Epithelial cell of prostate (primary cell): ENCODE data around the gene CEACAM20.
"Not testable (repeated sequence)": the region's sequence is repeated elsewhere in the genome, so short reads cannot be mapped to it uniquely, and the experiment has no call there.

Experiments used
- DNase-seq: peaks from one replicate; pipeline ENCODE4 v3.0.0-alpha.2; 2011; ENCODE audit warnings: low read depth, low spot score
- H3K27ac ChIP-seq: fragments of 450-650 bp; 2 replicates; pipeline ENCODE4 v1.5.1; 2017; ENCODE audit warnings: mild to moderate bottlenecking

The CEACAM20 gene

DNA sequence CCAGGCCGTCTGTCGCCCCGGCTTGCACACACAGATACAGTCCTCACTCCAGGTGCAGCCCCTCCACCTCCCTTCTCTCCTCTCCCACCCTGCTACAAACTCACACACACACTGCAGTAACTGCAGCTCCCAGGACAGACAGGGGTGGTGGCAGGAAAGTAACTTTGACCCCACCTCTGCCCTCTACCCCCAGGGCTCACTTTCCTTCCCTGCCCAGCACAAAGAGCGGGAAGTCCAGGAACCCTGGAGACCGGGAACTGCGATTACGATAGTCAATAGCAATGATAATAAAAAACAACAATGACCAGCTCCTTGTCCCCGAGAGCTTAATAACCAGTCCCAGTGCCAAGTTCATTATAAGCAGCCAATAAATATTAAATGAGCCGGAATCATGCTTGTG, at the start of gene CEACAM20:
Gene CEACAM20 (minus strand): TSS at position 140 of the 400 bp plus-strand sequence. CDS start 166 bp downstream, outside the sequence.
- H3K27ac ChIP-seq, result no peak within 1 kb of the TSS
- no peak for DNase-seq

DNA sequence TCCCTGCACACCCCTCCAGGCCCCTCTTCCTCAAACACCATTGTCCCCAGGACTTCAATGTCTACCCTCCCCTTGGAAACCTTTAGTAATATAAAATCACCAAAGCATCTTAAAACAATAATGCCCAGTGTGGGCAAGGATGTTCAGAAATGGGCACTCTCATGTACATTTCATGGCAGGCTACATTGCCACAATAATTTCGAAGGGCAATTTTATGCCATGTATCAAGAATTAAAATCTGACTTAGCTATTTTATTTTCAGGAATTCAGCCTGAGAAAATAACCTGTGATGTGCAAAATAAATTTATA, 48.0 kb upstream of the CEACAM20 start:
- no peak overlapping the region for H3K27ac ChIP-seq

DNA sequence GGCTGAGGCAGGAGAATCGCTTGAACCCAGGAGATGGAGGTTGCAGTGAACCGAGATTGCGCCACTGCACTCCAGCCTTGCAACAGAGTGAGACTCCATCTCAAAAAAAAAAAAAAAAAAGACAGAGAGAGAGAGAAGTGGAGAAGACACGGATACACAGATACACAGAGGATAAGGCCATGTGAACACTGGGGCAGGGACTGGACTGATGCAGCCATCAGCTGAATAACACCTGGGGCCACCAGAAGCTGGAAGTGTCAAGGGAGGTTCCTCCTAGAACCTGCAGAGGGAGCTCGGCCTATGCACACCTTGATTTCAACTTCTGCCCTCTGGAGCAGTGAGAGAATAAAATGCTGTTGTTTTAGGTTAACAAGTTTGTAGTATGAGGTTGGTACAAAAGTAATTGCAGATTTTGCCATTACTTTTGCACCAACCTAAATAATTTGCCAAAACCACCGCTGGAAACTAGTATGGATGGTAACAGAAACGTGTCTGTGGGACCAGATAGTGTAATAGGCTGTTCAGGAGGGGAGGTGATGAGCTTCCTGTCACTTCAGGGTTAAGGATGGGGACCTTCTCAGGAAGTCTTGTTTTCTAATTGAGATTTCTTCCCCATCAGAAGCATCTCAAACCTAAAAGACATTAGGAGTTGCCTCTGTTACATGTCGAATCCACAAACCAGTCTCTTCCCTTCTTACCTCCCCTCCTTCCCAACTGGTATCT, 47.5 kb upstream of the CEACAM20 start:
- H3K27ac ChIP-seq, result no peak overlapping the region
- DNase-seq, result no peak

More for the DNA sequence above, 48.0 kb upstream of the CEACAM20 start:
- no peak for DNase-seq

DNA sequence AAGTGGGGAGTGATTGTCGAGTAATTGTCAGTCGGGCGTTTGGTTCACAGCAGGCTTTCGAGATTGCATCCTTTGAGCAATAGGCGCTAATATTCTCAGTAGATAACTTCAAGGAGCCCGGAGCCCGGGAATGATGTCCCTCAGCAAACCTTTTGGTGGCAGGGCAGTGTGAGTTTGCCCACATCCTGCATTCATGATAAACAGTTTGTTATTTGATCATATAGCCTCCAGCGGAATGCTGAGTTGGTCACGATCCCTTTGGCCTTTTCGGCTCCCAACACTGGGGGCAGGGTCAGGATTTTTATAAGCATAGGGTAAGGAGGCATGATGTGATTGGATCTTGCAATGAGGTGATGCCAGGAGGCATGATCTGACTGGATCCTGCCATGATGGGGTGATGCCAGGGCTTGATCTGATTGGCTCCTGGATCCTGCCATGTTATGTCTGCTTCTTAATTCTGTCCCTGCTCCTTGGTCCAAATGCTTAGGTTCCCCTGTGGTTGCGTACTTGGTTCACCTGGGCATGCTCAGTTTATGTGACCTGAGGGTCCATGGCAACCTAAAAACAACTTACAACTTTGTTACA, 45.7 kb upstream of the CEACAM20 start:
- no peak for DNase-seq
- no peak overlapping the region for H3K27ac ChIP-seq

DNA sequence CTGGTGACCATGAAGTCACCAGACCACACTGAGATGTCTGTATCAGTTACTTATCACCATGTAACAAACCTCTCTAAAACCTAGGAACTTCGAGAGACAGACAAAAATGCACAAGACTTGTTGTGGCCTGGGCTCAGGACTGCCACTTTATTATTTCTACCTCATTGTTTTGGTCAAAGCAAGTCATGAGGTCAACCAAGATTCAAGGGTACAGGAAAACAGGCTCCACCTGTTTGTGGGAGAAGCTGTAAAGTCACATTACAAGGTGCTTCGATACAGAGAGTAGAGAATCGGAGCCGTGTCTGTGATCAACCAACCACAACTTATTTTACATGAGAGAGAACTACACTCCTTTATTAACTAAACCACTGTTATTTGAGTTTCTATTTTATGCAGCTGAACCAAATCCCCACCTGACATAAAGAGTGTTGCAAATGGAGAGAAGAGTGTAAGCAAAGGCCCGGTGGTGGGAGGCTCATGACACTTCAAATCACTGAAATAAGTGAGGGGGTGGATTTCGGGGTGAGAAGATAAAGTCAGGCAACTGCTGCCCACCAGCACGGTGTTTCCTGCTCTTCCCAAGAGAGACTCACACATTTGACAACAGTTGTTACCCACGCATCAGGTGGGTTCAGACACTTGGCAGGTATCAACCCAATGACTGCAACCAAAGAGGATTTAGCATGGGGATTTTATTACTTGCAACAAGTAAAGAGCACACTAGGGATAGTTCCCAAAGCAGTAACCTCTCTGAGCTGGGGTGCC, 44.9 kb upstream of the CEACAM20 start:
- no peak overlapping the region for H3K27ac ChIP-seq
- DNase-seq, result no peak

DNA sequence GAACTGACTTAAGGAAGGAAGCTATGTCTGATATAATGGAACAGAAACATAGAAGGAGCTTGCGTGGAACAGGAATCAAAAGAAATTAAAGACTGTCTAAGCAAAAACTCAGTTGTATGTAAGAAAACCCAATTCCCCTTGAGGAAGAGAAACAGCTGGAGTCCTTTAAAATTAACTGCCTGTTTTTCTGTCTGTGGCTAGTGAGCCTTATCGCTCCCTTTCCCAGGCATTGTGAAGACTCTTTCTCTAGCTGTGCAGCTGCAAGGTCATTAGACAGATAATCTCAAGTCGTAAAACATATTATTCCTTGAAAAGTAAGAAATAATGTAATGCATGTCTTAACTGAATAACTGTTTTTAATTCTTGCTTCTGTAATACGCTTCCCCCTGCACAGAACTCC, 44.2 kb upstream of the CEACAM20 start:
- no peak for DNase-seq
- no peak overlapping the region for H3K27ac ChIP-seq

DNA sequence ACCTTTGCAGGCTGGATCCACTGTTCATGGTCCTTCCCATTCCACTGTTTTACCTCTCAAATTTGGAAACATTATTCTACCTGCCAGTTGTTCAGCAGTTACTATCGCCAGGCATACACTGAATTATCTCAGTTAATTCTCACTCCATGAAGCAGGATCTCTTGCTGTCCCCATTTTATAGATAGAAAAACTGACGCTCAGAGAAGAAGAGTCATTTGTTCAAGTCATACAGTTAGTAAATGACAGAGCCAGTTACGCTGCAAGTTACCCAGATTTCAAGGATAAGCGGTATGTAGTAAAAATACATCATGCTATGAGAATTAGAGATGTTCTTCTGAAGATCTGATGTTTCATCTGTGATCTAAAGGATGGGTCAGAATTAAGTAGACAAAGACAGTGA, 43.7 kb upstream of the CEACAM20 start:
- DNase-seq, result no peak

DNA sequence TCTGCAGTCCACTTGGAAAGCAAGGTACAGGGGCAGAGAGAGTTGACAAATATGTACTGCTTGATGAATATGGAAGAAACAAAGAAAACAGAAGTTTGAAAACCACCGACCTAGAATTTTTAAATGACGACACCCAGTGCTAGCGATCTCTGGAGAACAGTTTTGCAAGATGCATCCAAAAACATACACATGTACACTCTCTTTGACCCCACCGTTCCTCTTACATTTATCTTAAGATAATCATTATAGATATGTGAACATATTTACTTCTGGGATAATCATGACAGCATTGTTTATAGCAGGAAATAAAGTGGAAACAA, 43.1 kb upstream of the CEACAM20 start:
- no peak overlapping the region for H3K27ac ChIP-seq
- DNase-seq, result no peak

More for the DNA sequence above, 43.7 kb upstream of the CEACAM20 start:
- H3K27ac ChIP-seq, result no peak overlapping the region

DNA sequence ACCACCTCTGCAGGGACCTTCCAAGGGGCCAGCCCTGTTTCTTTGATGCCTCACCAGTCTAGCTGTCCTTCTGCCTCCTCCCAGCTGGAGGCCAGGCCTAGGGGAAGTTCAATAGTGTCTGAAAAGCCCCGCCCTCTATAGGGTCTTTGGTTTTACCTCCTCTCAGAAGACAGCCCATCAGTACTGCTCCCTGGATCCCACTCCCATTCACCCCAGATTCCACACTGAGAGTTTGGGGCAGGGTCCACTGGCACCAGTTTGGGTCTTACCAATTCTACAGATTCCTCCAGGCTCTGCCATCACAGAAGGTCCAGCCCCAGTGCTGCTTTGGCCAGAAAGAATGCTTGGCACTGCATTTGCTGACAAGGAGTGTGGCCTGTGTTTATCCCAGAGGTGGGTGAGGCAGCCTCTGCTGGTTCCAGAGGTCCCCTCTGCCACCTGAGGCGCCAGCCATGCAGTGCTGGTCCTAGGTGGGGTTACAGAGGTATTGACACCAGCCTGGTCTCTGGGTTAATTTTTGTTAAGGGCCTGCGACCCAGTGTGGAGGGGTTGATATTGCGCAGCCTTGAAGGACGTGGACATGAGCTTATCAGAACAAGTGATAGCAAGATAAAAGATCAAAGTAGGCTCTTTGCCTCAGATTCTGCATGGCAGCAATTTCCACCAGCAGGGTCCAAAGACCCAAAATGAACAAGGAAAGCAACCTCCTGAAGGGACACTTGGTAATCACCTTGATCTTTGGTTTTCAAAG, 42.5 kb upstream of the CEACAM20 start:
- no peak overlapping the region for H3K27ac ChIP-seq

DNA sequence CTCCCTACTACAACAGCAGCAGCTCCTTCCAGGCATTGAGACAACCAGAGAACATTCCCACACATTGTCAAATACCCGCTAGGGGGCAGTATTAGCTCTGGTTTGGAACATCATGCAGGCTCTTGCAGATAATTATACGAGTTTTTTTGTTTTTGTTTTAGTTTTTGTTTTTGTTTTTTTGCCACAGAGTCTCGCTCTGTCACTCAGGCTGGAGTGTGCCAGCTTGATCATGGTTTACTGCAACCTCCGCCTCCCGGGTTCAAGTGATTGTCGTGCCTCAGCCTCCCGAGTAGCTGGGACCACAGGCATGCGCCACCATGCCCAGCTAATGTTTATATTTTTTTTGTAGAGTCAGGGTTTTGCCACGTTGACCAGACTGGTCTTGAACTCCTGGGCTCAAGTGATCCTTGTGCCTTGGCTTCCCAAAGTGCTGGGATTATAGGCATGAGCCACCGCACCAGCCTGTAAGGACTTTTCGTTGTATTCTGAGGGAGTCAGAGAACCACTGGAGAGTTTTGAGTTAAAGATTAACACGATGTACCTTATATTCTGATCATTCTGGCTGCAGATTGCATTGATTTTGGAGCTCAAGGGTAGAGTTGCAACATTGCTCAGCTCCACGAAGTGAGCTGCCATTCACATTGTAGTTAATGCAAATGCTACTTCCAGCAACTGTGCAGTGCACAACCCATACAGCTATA, 41.7 kb upstream of the CEACAM20 start:
- no peak overlapping the region for H3K27ac ChIP-seq
- DNase-seq, result no peak

More for the DNA sequence above, 42.5 kb upstream of the CEACAM20 start:
- no peak for DNase-seq

DNA sequence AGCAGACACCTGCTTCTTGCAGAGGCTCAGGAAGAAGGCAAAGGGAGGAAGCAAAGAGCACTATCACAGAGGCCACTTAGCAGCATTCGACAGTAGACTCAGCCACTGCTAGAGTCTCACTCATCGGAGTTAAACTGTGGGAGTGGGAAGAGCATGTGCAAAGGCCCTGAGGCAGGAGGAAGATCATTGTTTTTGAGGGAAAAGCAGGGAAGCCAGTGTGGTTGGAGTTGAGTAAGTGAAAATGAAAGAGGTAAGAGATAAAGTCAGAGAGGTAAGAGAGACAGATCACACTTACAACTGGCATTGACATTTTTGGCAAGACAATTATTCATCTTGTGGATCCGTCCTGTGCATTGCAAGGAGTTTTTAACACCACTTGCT, 41.1 kb upstream of the CEACAM20 start:
- no peak overlapping the region for H3K27ac ChIP-seq
- DNase-seq, result no peak

DNA sequence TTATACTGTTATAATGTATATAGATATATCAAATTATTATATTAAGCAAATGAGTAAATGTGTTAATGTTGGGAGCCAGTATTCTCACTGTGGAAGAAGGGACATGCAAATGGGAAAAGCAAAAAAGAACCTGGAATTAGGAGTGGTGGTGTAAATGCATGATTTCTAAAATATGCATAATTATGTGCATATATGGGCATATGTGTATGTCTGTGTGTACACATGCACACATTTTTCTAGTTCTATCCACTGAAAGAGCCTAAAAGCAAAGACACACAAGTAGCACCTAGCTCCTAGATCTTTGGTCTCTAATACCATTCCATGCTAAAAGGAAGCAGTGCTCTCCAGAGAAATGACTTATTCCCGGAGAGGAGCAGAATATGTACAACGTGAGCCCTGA, 38.3 kb upstream of the CEACAM20 start:
- no peak overlapping the region for H3K27ac ChIP-seq
- no peak for DNase-seq

DNA sequence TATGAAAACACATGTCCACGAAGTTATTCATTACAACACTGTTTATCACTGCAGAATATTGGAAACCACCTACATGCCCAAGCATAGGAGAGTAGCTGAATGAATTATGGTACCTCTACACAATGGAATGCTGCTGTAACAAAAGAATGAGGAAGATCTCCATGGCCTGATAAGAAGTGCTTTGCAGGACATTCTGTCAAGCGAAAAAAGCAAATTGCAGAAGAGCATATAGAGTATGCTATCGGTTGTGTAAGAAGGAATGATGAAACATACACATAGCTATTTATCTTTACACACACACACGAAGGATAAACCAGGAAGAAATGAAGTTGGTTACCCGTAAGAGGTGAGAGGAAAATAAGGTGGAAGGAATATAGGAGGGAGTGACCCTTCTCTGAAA, 37.5 kb upstream of the CEACAM20 start:
- DNase-seq, result peak; percentile 39

DNA sequence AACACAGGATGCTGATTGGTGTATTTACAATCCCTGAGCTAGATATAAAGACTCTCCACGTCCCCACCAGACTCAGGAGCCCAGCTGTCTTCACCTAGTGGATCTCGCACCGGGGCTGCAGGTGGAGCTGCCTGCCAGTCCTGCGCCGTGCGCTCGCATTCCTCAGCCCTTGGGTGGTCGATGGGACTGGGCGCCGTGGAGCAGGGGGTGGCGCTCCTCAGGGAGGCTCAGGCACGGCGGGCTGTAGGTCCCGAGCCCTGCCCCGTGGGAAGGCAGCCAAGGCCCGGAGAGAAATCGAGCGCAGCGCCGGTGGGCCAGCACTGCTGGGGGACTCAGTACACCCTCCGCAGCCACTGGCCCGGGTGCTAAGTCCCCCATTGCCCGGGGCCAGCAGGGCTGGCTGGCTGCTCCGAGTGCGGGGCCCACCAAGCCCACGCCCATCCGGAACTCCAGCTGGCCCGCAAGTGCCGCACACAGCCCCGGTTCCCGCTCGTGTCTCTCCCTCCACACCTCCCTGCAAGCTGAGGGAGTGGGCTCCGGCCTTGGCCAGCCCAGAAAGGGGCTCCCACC, 33.7 kb upstream of the CEACAM20 start:
- H3K27ac ChIP-seq, DNase-seq: not testable (repeated sequence)

More for the DNA sequence above, 37.5 kb upstream of the CEACAM20 start:
- peak overlapping the region; percentile 2 for H3K27ac ChIP-seq

DNA sequence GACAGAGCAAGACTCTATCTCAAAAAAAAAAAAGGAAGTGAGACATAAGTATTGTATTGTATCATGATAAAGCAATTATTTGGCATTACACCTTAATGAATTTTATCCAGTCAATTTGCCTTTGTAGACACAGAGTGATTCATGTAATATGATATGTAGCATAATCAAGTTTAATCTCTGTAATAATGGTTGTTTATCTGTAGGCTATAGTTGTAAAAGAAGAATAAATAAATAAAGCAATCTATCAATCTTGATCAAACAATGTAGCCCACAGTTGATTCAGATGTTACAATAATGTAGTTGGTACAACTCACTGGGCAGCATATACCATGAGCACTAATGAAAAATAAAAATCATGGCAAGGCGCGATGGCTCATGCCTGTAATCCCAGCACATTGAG, 28.5 kb upstream of the CEACAM20 start:
- DNase-seq, result peak; percentile 12
- H3K27ac ChIP-seq, result no peak overlapping the region

DNA sequence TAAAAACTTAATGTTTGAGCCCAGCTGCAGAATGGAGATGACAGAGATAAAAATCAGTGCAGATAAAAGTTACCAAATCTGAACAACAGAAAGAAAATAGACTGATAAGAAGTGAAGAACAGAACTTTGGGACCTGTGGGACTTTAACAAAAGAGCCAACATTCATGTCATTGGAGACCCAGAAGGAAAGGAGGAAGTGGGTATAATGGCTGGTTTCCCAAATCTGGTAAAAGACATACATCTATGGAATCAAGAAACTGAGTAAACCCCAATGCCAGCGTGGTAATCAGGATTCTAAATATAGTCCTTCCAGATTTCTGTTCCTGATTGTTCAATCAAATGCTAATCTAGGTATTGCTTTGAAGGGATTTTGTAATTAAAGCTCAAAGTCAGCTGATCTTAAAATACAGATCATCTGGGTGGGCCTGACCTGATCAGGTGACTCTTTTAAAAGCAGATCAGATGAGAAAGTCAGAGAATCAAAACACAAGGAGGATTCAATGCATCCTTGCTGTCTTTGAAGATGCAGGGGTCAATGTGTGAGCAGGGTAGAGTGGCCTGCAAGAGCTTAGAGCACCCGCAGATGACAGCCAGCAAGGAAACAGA, 25.3 kb upstream of the CEACAM20 start:
- no peak for DNase-seq
- peak overlapping the region; percentile 94 for H3K27ac ChIP-seq

DNA sequence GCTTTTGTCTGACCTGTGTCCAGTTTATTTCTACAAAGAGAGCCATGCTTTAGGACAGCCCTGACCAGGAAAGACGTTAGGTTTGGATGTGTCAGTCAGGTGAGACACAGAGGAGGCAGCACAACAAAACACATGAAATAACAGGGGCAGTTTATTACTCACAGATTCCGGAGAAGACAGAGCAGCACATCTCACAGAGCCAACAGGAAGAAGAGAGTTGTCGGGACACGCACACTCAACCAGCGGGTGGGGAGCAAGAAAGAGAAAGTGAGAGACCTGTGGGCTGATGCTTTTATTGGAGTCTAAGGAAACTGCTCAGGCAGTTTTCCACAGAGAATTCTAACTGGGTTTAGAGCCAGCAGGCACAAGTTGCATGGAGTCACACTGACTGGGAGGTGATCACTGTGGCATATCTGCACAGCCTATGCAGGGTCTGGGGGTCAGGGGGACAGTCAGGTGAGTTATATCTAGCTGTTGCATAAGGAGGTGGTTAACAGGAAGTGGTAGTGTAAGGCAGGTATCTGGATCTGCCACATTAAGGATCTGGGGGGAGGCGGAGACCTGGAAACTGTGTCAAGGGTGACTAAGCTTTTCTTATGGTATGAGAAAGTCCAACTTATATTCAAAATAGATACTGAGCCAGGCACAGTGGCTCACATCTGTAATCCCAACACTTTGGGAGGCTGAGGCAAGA, 24.1 kb upstream of the CEACAM20 start:
- H3K27ac ChIP-seq, result peak overlapping the region; percentile 94
- peak; percentile 88 for DNase-seq

DNA sequence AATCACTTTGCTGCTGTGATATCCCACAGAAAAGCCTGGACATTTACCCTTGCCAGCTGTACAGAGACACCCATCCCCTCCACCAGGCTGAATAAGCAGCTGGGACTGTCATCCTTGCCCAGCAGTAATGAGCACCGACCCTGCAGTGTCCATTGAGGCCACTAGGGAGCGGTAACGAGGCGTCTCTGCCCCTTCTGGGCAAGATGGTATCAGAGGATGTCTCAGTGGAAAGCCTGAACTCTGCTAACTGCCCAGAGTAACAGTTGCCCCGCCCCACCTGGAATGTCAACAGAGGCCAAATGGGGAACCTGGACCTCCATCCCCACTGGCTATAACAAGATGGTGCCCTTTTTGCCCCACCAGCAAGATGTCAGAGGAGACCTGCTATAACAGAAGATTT, 22.8 kb upstream of the CEACAM20 start:
- DNase-seq, result peak; percentile 6
- peak overlapping the region; percentile 94 for H3K27ac ChIP-seq

DNA sequence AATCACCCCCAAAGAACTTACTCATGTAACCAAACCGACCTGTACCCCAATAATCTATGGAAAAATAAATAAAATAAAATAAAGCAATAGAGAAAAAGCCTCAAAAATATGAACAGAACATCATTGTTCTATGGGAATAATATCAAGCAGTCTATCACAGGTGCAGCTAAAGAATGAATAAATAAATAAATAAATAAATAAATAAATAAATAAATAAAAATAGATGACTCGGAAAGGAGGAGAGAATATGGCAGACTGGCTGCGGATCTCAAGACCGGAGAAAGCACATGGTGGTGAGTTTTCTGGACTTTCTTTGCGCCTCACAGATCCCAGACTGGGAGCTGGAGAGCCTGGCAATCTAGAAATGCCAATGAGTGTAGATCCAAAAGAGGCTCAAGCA, 22.4 kb upstream of the CEACAM20 start:
- DNase-seq, result no peak
- H3K27ac ChIP-seq, result no peak overlapping the region
